NCI-H748 (cell line): ENCODE measurements around the gene PLK2.

ENCODE experiments used
- DNase-seq: peaks from one replicate; lab custom pipeline; 2025; ENCODE audit not compliant: unreplicated experiment; lab: John Stamatoyannopoulos, UW

Gene PLK2

GRCh38 chr5:58481066-58481676 lies 21.3 kb upstream of the PLK2 start:
- DNase-seq: no peak

DNA sequence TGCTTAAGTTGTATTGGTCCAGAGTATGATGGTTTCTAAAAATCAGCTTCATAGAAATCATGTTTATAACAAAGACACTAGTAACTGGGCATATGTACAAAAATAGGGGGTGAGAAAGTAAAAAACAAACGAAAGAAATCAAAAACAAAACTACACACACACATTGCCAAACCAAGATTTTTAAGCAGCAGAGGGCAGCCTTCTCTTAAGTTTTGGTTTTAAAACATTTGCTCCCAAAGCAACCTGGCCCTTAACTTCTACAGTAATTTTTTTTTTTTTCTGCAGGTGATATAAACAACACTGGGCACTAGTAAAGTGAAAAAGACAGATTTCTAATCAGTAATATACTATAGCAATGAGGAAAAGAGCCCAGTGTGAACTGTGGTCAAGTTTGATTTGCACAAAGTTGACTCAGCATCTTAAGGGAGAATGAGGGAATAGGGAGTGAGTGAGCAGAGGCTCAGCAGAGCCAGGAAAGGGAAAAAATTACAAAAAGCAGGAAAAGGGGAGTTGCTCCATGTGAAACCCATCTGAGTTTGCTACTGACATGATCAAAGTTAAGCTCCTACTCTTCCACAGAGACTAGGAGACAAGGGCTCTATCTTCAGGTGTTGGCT lies 18.0 kb upstream of the PLK2 start:
- peak; percentile 12 for DNase-seq

GRCh38 chr5:58475404-58475803 lies 15.5 kb upstream of the PLK2 start:
- no peak for DNase-seq

GRCh38 chr5:58469896-58470295 lies 10.0 kb upstream of the PLK2 start:
- DNase-seq: no peak

DNA sequence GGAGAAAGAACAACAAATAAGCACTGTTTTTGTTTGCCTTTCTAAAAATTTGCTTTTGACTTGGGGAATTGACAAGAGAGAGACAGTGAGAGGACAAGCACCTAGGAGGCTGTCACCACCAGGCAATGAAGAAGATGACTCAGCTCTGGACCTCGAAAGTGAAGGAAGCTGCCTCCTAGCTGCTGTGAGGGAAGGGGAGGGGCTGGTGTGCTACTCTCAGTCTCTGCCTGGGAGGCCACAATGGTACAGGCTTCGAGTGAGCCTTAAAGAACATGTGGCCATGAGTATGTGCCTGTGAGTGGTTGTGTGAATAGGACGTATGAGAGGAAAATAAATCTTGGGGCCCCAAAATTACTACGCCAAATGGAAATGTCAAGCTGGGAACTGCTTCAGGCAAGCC lies 7.1 kb upstream of the PLK2 start:
- DNase-seq: no peak

DNA sequence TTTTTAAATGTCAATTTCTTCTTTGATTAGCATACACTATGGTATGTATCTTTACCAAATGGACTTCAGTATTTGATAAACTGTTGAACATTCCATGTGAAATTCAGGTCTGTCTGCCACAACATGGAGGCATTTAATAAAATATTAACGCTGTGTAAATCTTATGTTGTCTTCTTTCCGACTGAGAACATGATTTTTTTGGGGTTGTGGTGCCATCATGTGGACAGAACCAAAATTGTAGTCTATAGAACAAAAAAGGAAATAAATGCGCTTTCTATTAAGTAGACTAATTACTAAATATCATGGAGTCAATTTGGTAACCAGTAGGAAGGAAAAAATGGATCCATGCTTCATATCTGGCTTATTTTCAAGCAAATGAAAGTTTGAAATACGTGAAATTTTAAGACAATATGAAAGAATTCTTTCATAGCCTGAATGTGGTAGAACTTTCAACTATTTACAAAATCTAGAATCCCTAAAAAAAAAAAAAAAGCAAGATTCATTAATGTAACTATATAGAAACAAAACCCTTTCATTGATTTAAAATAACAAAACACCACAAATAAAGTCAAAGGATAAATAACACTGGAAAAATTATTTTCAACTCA lies 2.8 kb upstream of the PLK2 start:
- peak; percentile 62 for DNase-seq

GRCh38 chr5:58462154-58462553 lies 2.3 kb upstream of the PLK2 start:
- peak; percentile 59 for DNase-seq

DNA sequence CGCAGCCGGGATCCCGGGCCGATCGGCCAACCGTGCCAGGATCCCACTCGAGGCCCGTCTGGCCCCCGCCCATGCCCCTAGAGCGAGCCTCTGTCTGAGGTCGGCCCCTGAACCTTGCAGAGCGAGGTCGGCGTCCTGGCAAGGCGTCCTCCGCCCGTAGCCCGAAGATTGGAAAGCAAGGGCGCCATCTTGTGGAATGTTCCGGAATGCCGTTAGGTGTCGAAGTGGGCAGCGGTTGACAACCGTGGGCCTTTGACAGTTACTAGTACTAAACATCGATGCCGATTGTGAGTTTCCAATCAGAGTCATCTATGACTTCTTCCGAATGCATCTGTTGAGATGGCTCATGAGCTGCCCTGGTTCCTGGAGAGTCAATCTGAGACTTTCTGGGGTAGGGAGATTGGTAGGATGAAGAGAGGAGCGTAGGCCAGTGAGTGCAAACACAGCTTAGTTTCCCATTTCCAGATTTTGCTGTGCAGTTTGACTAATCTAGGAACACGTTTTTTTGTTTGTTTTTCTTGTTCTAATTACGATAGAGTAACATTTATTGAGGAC lies 923 bp upstream of the PLK2 start:
- peak; percentile 92 for DNase-seq

- DNase-seq: peak; percentile 67
These were observed 512 bp downstream of the PLK2 start for GRCh38 chr5:58459146-58460001.

DNA sequence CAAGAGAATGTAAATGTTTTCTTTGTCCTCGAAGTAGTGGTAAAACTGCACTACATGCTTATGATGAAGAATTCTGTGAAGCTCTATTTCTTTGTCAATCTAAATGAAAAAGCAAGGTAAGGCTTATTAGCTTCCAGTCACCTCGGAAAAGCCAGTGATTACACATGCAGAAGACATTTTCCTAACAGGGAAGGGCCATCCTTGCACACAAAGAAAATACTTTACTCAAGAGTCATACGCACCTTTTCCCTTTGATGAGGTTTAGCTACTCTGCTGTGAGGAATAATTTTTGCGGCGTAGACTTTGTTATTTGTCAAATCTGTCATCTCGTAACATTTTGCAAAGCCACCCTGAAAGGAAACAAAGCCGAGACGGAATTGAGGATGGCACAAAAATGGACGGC lies 1.1 kb downstream of the PLK2 start:
- peak; percentile 42 for DNase-seq

DNA sequence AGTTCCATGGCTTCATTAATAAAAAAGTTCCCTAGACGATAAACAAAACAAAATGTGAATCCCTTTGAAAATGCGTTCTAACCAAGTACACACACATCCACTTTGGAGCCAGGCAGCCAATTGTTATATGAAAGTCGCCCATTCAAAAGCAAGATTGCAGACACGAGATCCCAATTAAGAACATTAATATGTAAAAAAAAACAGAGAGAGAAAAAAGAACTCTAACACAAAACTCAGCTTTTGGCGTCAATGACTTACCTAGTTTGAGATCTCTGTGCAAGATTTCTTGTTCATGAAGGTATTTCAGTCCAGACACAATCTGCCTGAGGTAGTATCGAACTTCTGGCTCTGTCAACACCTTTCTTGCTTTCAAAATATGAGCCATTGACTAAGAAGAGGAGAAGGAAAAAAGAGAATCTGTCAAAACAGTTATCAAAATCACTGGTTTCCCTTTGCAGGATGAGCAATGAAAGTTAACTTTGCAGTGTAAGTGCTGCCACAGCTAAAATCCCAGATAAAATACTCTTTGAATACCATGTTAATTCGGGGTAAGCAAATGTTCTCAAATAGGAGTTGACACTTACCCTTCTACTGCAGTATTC lies 1.6 kb downstream of the PLK2 start:
- no peak for DNase-seq

GRCh38 chr5:58457050-58457449 lies 2.8 kb downstream of the PLK2 start:
- DNase-seq: no peak

GRCh38 chr5:58456486-58456885 lies 3.4 kb downstream of the PLK2 start:
- no peak for DNase-seq

GRCh38 chr5:58456026-58456425 lies 3.9 kb downstream of the PLK2 start:
- DNase-seq: no peak

DNA sequence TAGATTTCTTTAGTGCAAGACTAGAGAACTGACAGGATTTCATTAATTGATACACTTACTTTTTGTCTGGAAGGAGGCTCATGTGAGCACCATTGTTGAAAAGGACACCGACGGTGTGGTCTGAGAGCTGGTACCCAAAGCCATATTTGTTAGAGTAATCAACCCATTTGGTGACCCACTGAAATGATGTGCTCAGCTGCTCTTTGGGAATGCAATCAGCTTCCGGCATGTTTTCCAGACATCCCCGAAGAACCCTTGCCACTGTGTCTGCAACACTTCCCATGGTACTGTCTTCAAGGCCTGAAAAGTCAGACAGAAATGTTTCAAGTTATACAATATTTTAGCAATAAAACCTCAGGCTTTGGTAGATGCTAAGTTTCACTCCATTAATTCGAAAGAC lies 4.4 kb downstream of the PLK2 start:
- no peak for DNase-seq

DNA sequence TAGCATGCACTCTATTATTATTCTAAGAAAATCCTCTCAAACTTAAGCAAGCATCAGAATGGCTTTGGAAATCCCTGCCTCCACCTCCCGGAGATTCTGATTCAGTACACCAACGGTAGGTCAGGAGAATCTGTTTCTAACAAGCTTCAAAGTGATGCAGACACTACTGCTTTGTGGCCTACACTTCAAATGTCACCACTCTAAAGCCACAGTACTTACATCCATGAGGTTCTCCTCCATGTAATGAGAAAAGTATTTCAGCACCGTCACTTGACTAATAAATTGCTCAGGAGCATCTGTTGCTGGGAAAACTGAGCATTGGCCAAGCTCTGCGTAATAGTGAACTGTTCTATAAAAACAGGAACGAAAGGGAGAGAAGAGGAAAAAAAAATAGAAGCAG lies 4.8 kb downstream of the PLK2 start:
- no peak for DNase-seq

DNA sequence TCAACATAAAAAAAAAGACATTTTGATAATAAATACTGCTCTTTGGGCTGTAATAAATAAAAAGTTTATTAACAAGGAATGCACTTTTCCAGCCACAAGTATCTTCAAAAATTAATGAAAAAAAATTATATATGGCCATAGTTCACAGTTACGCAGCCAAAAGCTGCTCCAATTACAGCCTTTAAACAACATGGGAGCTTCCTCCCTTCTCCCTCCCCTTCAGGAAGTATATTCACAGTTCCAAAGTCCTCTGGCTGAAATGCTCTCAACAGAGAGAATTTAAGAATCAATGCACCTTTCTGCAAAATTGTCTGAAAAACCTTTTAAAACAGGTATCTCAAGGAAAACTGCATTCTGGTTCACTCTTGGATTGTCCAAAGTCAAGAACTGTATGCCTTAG lies 5.9 kb downstream of the PLK2 start:
- no peak for DNase-seq

GRCh38 chr5:58453306-58453705 lies 6.6 kb downstream of the PLK2 start:
- no peak for DNase-seq

GRCh38 chr5:58452566-58453258 lies 7.2 kb downstream of the PLK2 start:
- DNase-seq: no peak

DNA sequence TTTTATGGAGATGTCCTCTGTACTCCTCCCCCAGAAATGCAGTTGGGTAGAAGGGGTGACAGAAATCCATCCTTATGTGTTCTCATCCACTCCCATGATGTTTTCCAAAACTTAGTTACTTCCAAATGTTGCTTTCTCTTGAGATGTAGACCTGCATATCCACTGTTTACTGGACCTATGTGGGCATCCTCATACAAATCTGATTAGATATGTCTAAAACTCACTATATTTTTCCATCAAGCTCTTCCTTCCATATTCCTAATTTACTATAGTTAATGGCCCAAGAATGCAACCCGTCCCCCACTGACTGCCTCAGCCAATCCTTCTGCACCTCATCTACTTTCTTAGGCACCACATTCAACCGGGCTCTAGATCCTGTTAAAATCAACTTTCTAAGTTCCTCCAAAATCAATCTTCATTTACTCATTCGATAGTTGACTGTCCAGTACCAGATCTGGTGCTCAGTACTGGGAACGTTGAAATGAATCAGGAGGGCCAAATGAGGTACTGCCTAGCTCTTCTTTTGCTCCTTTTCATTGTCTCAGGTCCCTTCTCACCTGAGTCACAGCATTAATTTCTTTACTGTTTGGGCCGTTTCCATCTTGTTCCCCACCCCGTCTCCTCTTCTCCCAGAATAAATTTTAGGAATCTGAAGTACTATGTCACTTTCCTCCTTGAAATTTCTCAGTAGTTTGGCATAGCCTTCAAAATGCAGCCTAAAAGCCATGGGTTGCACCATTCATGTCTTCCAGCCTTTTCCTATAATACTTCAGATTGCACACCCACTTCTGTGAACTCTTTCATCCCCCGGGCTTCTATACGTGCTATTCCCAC lies 7.9 kb downstream of the PLK2 start:
- no peak for DNase-seq
